BLaER1 treated with 17β-estradiol and CSF1 and Interleukin-3, amounts not matched to agents 10 nM and 100 nM (cell line): ENCODE results near the gene GET4.
"Not testable (repeated sequence)": the region's sequence is repeated elsewhere in the genome, so short reads cannot be mapped to it uniquely, and the experiment has no call there.

ENCODE experiments used
- H3K27ac ChIP-seq, 11 experiments: shearing (Covaris generic); formaldehyde crosslinking; 2 replicates each; pipeline ENCODE4 v1.8.1; 2022
- H3K27me3 ChIP-seq, 11 experiments: shearing (Covaris generic); formaldehyde crosslinking; 2 replicates each; pipeline ENCODE4 v1.8.1; 2022
- H3K36me3 ChIP-seq, 11 experiments: shearing (Covaris generic); formaldehyde crosslinking; 2 replicates each; pipeline ENCODE4 v1.8.1; 2022
- H3K4me1 ChIP-seq, 10 experiments: shearing (Covaris generic); formaldehyde crosslinking; 2 replicates each; pipeline ENCODE4 v1.8.1; 2022
- H3K4me2 ChIP-seq, 11 experiments: shearing (Covaris generic); formaldehyde crosslinking; 2 replicates each; pipeline ENCODE4 v1.8.1; 2022
- H3K4me3 ChIP-seq, 10 experiments: shearing (Covaris generic); formaldehyde crosslinking; 2 replicates each; pipeline ENCODE4 v1.8.1; 2022
- H3K9ac ChIP-seq, 11 experiments: shearing (Covaris generic); formaldehyde crosslinking; 2 replicates each; pipeline ENCODE4 v1.8.1; 2022
- H3K9me3 ChIP-seq, 11 experiments: shearing (Covaris generic); formaldehyde crosslinking; replicated peaks in 1 of 11; 2 replicates each; pipeline ENCODE4 v1.8.1; 2022
- H4K20me1 ChIP-seq, 11 experiments: shearing (Covaris generic); formaldehyde crosslinking; 2 replicates each; pipeline ENCODE4 v1.8.1; 2022
- Cebpa-rat ChIP-seq, 11 experiments: shearing (Covaris generic); IDR thresholded peaks; 2 replicates each; pipeline ENCODE4 v1.8.1; 2022

GET4 gene

DNA sequence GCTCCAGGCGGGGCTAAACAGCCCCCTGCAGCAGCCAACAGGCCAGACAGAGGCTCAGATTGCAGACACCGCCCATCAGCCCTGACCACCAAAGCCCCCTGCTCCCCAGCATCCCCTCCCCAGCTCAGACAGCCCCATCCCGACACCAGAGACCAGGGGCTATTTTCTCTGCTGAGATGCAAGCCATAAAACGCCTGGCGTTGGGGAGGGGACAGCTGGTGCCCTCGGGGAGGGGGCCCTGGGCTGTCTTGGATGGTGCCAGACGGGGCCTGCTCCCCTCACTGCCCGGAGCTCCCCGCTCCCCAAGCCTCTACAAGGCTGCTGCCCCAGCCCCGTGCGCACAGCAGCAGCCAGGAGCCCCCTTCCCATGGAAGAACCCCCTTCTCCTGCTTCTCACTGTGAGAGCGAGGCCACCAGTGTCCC lies 31.8 kb downstream of the GET4 start:
- peak overlapping the region in 8 of 11 experiments; percentile 12 to 74 (median 40); a peak in 10 of 22 replicates for H3K9ac ChIP-seq
- H3K4me1 ChIP-seq: peaks cover 27 to 85% (median 60%) of the 10 kb centered on the region in 10 experiments
- peak overlapping the region in 10 of 11 experiments; percentile 78 to 98 (median 90); a peak in 16 of 22 replicates for H3K4me2 ChIP-seq

DNA sequence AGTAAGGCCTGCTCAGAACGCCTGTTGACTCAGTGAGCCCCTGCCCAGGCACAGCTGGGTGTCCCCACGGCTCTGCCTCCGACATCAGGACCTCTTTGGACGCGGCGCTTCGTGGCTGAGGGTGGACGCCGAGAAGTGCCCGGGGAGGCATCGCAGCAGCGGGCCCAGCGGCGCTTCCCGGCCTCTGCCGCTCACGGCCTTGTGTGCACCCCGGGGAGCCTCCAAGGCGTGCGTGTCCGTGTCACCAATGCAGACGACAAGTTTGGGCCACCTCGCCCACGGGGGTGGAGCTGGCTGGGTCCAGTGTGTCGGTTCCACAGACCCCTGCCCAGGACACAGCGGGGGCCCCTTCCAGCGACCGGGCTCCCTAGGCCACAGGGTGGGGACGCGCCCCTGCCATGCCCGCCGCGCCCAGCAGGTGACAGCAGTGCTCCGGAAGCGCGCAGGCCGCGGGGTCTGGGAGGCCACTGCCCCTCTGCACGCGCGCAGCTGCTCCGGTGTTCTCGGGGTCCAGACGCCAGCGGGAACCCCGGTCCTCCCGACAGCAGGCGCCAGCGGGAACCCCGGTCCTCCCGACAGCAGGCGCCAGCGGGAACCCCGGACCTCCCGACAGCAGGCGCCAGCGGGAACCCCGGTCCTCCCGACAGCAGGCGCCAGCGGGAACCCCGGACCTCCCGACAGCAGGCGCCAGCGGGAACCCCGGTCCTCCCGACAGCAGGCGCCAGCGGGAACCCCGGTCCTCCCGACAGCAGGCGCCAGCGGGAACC lies 32.4 kb downstream of the GET4 start:
- Histone ChIP-seq H3K4me2 (peak overlapping the region; percentile 77 to 99 (median 89)), H3K4me3 (peak overlapping the region; percentile 26 to 57 (median 42); a peak in 18 of 20 replicates), H3K9ac (peak overlapping the region in 9 of 11 experiments; percentile 12 to 74 (median 39); a peak in 16 of 22 replicates), H3K27me3 (peaks cover 4 to 53% (median 30%) of the 10 kb centered on the region in 11 experiments; a peak in 21 of 22 replicates), H3K4me1 (peaks cover 27 to 85% (median 59%) of the 10 kb centered on the region in 10 experiments), H4K20me1 (peaks cover 26 to 59% (median 34%) of the 10 kb centered on the region in 11 experiments; a peak in 21 of 22 replicates), H3K36me3 (peaks cover 11 to 53% (median 18%) of the 10 kb centered on the region in 11 experiments; a peak in 20 of 22 replicates), H3K27ac (peak overlapping the region in 4 of 11 experiments; percentile 47 to 79 (median 64); a peak in 6 of 22 replicates)
- H3K9me3 ChIP-seq: not testable (repeated sequence)

More for the DNA sequence above, 31.8 kb downstream of the GET4 start:
- Histone ChIP-seq H3K27me3 (peaks cover 4 to 53% (median 30%) of the 10 kb centered on the region in 11 experiments; a peak in 21 of 22 replicates), H3K36me3 (peaks cover 11 to 54% (median 23%) of the 10 kb centered on the region in 11 experiments; a peak in 19 of 22 replicates), H4K20me1 (peaks cover 26 to 63% (median 39%) of the 10 kb centered on the region in 11 experiments; a peak in 21 of 22 replicates), H3K9me3 (no peaks in the 10 kb centered on the region), H3K27ac (peak overlapping the region in 3 of 11 experiments; percentile 35 to 79 (median 78); a peak in 5 of 22 replicates), H3K4me3 (no peak overlapping the region; a peak in 1 of 20 replicates)
- TF ChIP-seq Cebpa-rat (IDR thresholded peaks at IDR 0.05): no peak

DNA sequence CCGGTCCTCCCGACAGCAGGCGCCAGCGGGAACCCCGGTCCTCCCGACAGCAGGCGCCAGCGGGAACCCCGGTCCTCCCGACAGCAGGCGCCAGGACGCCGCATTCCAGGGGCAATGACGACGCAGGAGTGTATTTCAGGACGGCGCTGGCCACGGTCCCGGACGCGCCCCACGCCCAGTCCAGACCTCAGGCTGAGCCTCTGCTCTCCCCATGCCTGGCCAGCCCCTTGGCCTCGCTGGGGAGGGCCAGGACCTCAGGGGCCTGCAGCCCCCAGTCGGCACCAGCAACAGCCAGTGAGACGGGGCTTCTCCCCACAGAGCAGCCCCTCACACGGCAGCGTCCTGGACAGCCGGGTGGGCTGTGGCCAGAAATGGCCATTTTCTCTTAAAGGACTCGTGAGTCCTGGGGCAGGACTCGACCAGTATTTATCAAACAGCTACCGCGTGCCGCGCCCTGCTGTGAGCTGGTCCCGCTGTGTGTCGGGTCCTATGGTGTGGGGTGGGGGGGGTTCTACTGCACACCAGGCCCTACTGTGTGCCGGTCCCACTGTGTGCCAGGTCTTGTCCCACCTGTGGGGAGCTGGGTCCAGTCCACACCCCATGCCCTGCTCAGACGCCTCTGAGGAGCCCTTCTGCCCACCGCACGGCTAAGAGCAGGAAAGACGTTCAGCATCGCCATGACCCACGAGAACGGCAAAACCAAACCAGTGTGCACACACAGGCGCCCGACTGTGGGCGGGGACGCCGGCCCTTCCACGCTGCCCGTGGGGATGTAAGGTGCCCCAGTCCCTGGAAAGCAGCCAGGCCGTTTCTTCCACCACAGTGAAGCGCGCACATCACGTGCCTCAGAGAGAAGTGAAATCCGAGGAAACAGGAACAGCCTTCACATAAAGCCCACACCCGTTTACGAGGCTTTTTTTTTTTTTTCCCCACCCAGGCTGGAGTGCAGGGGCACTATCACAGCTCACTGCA lies 33.3 kb downstream of the GET4 start:
- Histone ChIP-seq H3K36me3 (peaks cover 4 to 53% (median 13%) of the 10 kb centered on the region in 11 experiments; a peak in 20 of 22 replicates), H3K9me3 (peaks cover 0 to 10% (median 0%) of the 10 kb centered on the region in 11 experiments; a peak in 1 of 22 replicates), H3K27me3 (peaks cover 4 to 50% (median 30%) of the 10 kb centered on the region in 11 experiments; a peak in 21 of 22 replicates), H3K27ac (peak overlapping the region in 10 of 11 experiments; percentile 18 to 79 (median 46); a peak in 15 of 22 replicates), H3K9ac (peak overlapping the region; percentile 33 to 76 (median 54); a peak in 19 of 22 replicates), H4K20me1 (peaks cover 21 to 61% (median 29%) of the 10 kb centered on the region in 11 experiments; a peak in 21 of 22 replicates), H3K4me3 (peak overlapping the region in 9 of 10 experiments; percentile 26 to 53 (median 42); a peak in 16 of 20 replicates), H3K4me1 (peaks cover 27 to 85% (median 66%) of the 10 kb centered on the region in 10 experiments), H3K4me2 (peak overlapping the region; percentile 77 to 99 (median 89))
- no peak for TF ChIP-seq Cebpa-rat (IDR thresholded peaks at IDR 0.05)

DNA sequence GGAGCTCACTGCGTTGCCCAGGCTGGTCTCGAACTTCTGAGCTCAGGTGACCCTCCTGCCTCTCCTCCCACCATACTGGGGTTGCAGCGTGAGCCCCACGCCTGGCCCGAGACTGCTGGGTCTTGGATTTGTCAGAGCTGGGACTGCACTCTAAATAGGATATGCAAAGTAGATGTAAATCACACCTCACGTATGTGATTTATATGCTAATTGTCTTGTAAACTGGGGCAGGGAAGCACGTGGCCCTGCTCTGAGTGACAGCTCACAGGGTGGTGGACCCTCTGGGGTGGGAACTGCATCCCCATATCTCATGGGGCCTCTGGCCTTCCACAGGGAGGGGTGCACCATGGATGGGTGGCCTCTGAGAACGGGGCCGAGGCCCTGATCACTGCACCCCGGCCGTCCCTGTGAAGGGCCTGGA lies 34.1 kb downstream of the GET4 start:
- Histone ChIP-seq H3K4me2 (peak overlapping the region; percentile 77 to 99 (median 89)), H3K4me1 (peaks cover 34 to 85% (median 69%) of the 10 kb centered on the region in 10 experiments), H4K20me1 (peaks cover 16 to 65% (median 35%) of the 10 kb centered on the region in 11 experiments; a peak in 21 of 22 replicates), H3K27me3 (peaks cover 4 to 42% (median 27%) of the 10 kb centered on the region in 11 experiments; a peak in 21 of 22 replicates), H3K36me3 (peaks cover 6 to 56% (median 12%) of the 10 kb centered on the region in 11 experiments; a peak in 15 of 22 replicates), H3K9ac (peak overlapping the region in 9 of 11 experiments; percentile 19 to 65 (median 33); a peak in 10 of 22 replicates), H3K9me3 (peaks cover 0 to 10% (median 0%) of the 10 kb centered on the region in 11 experiments; a peak in 1 of 22 replicates), H3K4me3 (peak overlapping the region in 2 of 10 experiments; percentile 4 to 7; a peak in 2 of 20 replicates), H3K27ac (peak overlapping the region in 9 of 11 experiments; percentile 19 to 78 (median 44); a peak in 14 of 22 replicates)
- no peak for TF ChIP-seq Cebpa-rat (IDR thresholded peaks at IDR 0.05)

DNA sequence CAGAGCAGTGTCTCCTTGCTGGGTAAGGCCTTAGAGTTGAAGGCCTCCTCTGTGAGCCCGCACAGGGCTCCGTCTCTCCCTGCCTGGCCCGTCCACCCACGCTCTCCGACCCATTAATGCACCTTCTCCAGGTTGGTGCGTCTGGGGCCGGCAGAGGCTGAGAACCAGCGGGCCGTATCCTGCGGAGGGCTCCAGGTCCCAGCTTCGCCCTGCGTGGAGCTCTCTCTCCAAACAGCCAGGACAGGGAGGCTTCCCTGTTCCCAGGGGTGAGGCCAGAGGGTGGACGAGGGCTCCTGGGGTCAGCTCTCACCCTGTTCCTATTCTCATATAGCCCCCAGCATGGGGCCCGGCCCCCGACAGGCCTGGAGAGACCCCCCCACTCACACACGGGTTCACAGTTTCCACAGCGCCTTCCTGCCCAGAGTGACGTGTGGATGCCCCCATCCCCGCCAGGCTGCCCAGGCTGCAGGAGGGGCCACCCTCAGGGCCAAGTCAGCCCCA lies 34.6 kb downstream of the GET4 start:
- Histone ChIP-seq H3K36me3 (peaks cover 6 to 60% (median 13%) of the 10 kb centered on the region in 11 experiments; a peak in 15 of 22 replicates), H3K27me3 (peaks cover under 1 to 37% (median 21%) of the 10 kb centered on the region in 11 experiments; a peak in 21 of 22 replicates), H3K9ac (peak overlapping the region in 7 of 11 experiments; percentile 19 to 54 (median 31); a peak in 6 of 22 replicates), H3K4me3 (peak overlapping the region in 1 of 10 experiments; percentile 7; a peak in 1 of 20 replicates), H3K4me1 (peaks cover 40 to 89% (median 73%) of the 10 kb centered on the region in 10 experiments), H3K4me2 (peak overlapping the region; percentile 77 to 99 (median 89)), H3K27ac (peak overlapping the region in 8 of 11 experiments; percentile 19 to 78 (median 46); a peak in 11 of 22 replicates), H3K9me3 (peaks cover 0 to 10% (median 0%) of the 10 kb centered on the region in 11 experiments; a peak in 1 of 22 replicates), H4K20me1 (peaks cover 11 to 65% (median 37%) of the 10 kb centered on the region in 11 experiments; a peak in 21 of 22 replicates)
- TF ChIP-seq Cebpa-rat (IDR thresholded peaks at IDR 0.05): no peak

DNA sequence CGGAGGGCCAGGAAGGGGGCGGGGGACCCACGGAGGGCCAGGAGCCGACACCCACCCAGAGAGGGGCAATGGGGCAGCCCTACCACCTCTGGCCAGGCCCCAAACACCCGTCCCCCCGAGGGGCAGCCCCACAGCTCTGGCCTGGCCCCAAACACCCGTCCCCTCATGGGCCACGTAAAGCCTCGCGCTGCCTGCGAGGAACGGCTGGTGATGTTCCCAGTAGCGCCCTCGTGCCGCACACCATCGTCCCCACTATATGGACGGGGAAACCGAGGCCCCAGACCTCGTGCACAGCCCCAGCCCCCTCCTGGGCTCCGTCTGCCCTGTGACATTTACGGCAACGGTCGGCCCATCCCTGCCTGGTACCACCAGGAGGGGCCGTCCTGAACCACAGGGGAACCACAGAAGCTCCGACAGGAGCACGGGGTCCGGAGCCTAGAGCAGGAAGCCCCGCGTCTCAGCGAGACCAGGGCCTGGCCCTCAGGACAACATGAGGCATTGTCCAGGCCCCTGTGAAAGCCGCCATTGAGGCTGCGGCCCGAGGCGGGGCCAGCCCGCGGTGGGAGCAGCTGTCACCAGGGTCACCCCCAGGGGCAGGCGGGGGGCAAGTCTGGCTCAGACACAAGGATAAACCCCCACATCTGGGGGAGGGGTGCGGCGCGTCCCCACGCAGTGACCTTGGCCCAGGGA lies 35.6 kb downstream of the GET4 start:
- Histone ChIP-seq H3K4me2 (peak overlapping the region in 6 of 11 experiments; percentile 30 to 73 (median 64); a peak in 11 of 22 replicates), H3K4me3 (no peak overlapping the region)

More for the DNA sequence above, 35.6 kb downstream of the GET4 start:
- H3K36me3 ChIP-seq: peaks cover 6 to 62% (median 14%) of the 10 kb centered on the region in 11 experiments; a peak in 15 of 22 replicates
- H3K27ac ChIP-seq: peak overlapping the region in 1 of 11 experiments; percentile 15; a peak in 1 of 22 replicates
- peaks cover 0 to 28% (median 13%) of the 10 kb centered on the region in 11 experiments; a peak in 18 of 22 replicates for H3K27me3 ChIP-seq
- 0 out of 22 replicates have a peak overlapping the region, but pooled peaks of 1 of the 11 experiments have one; percentile 19 for H3K9ac ChIP-seq
- H4K20me1 ChIP-seq: peaks cover 6 to 61% (median 35%) of the 10 kb centered on the region in 11 experiments; a peak in 21 of 22 replicates
- H3K9me3 ChIP-seq: peaks cover 0 to 10% (median 0%) of the 10 kb centered on the region in 11 experiments; a peak in 1 of 22 replicates
- TF ChIP-seq Cebpa-rat (IDR thresholded peaks at IDR 0.05): no peak
- peaks cover 46 to 94% (median 80%) of the 10 kb centered on the region in 10 experiments for H3K4me1 ChIP-seq
